ENCODE measurements around the gene TBL1X.

DNA sequence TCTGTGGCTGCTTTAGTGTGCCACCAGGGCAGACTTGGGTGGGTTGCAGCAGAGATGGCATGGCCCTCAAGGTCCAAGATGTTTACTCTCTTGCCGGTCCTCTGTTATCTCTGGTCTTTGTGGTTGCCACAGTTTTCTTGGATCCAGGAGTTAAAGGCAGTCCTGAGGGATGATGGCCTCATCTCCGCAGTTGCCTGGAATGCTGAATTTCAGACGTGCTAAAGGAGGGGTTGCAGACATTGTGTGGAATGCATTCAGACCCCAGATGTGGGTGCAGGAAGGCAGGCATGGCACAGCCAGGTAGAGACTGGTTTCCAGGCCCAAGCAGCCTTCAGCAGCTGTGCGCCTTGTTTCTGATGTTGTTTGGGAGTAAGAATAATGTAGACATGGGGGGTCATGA is 64.4 kb downstream of the TBL1X start:
- TF ChIP-seq CTCF (conservative IDR thresholded peaks at IDR 0.05), result no peak
- TF ChIP-seq EZH2 (IDR thresholded peaks at IDR 0.05; ENCODE audit: low read depth), result no peak

Measured in PC-9 (cell line).